ENCODE measurements around the gene OLFML2A. TPM values are rescaled to one million over a fixed set of nuclear protein-coding genes. Genes with fewer than 3 reads are reported as not detected.
A peak's percentile ranks its signal among the peaks of the same experiment; 100 is the strongest.

OLFML2A gene
- polyA plus RNA-seq, 3 donors: 0.03 to 0.25 TPM; not detected in 1

DNA sequence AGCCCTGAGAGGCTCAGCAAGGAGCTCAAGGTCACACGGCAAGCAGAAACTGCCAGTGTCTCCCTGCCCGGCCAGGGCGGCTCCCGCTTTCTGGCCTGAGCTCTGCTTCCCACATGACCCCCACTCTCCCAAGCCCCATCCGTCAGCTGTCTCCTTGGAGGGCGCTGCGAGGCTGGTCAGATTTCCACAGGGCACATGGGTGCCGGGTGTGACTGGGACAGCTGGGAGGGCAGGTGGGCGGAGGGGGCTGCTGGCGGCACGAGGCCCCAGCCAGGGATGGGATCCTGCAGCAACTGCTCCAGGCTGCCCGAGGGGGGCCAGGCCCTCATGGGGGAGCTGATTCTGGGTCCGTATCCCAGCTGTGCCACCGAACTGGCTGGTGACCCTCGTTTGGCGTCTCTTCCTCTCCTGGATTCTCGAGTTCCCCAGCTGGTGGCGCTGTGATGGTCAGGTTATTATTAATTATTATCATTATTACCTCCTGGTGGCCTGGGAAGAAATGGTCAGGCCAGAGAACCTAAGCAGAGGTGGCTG is 63.4 kb downstream of the OLFML2A start:
- Histone ChIP-seq H3K9me3 (replicated peaks in 1 of 2; ENCODE audit: control insufficient read depth in 1 of 2, insufficient read depth in 1 of 2, low read length in 2 of 2) (no peaks in the 10 kb centered on the region), H3K27me3 (ENCODE audit: control insufficient read depth in 2 of 2, insufficient read depth in 2 of 2, low read length in 2 of 2) (peaks cover 0 to 12% of the 10 kb centered on the region in 2 donors), H4K20me1 (ENCODE audit: insufficient read depth, low read length) (no peaks in the 10 kb centered on the region), H3K4me3 (replicated peaks in 1 of 3; ENCODE audit: low read depth in 2 of 3, low read length in 3 of 3) (no peak overlapping the region), H3K27ac (ENCODE audit: low read depth in 1 of 2, low read length in 2 of 2) (no peak overlapping the region), H2AFZ (ENCODE audit: insufficient read depth, low read depth, low read length, poor library complexity, severe bottlenecking) (no peak overlapping the region), H3K79me2 (ENCODE audit: insufficient read depth, low read length) (no peaks in the 10 kb centered on the region), H3K36me3 (replicated peaks in 1 of 2; ENCODE audit: control insufficient read depth in 1 of 2, insufficient read depth in 2 of 2, low read length in 2 of 2) (no peaks in the 10 kb centered on the region), H3K9ac (ENCODE audit: insufficient read depth, low read length, poor library complexity, severe bottlenecking) (no peak overlapping the region), H3K4me1 (ENCODE audit: control insufficient read depth in 1 of 2, insufficient read depth in 2 of 2, low read length in 2 of 2) (no peaks in the 10 kb centered on the region), H3K4me2 (replicated peaks; ENCODE audit: extremely low read depth, low read length, poor library complexity, severe bottlenecking) (no peak overlapping the region)
- DNase-seq: no peak
- Mint-ChIP-seq H3K36me3 (peaks cover 0 to 5% of the 10 kb centered on the region in 2 donors), H3K4me1 (peaks cover 5% of the 10 kb centered on the region), H3K9me3 (peaks cover 0 to 6% (median 4%) of the 10 kb centered on the region in 7 donors), H3K27ac (no peak overlapping the region), H3K4me3 (no peak overlapping the region), H3K27me3 (ENCODE audit: low read depth in 3 of 3) (peaks cover 10 to 34% (median 28%) of the 10 kb centered on the region in 3 donors)
- intact Hi-C loops (cut with micrococcal nuclease): no loop called here
- WGBS (ENCODE audit: insufficient coverage): 91% methylated on average over 9 of the region's 18 CpGs
- TF ChIP-seq, protein P1, sequence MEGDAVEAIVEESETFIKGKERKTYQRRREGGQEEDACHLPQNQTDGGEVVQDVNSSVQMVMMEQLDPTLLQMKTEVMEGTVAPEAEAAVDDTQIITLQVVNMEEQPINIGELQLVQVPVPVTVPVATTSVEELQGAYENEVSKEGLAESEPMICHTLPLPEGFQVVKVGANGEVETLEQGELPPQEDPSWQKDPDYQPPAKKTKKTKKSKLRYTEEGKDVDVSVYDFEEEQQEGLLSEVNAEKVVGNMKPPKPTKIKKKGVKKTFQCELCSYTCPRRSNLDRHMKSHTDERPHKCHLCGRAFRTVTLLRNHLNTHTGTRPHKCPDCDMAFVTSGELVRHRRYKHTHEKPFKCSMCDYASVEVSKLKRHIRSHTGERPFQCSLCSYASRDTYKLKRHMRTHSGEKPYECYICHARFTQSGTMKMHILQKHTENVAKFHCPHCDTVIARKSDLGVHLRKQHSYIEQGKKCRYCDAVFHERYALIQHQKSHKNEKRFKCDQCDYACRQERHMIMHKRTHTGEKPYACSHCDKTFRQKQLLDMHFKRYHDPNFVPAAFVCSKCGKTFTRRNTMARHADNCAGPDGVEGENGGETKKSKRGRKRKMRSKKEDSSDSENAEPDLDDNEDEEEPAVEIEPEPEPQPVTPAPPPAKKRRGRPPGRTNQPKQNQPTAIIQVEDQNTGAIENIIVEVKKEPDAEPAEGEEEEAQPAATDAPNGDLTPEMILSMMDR (IDR thresholded peaks at IDR 0.05): peak; percentile 33

- intact Hi-C loops (cut with micrococcal nuclease): no loop called here
- H3K4me1 Mint-ChIP-seq: peaks cover 5% of the 10 kb centered on the region
- no peak overlapping the region for H3K9ac ChIP-seq (ENCODE audit: insufficient read depth, low read length, poor library complexity, severe bottlenecking)
- H3K9me3 Mint-ChIP-seq: peaks cover 0 to 6% (median 4%) of the 10 kb centered on the region in 7 donors
- H2AFZ ChIP-seq (ENCODE audit: insufficient read depth, low read depth, low read length, poor library complexity, severe bottlenecking): no peak overlapping the region
- peak overlapping the region in 1 of 7 donors; percentile 33 for H3K27ac Mint-ChIP-seq
- peaks cover 0 to 3% of the 10 kb centered on the region in 2 donors for H3K36me3 Mint-ChIP-seq
- no peak overlapping the region for H3K27ac ChIP-seq (ENCODE audit: low read depth in 1 of 2, low read length in 2 of 2)
- peaks cover 8 to 32% (median 28%) of the 10 kb centered on the region in 3 donors for H3K27me3 Mint-ChIP-seq (ENCODE audit: low read depth in 3 of 3)
- no peaks in the 10 kb centered on the region for H3K36me3 ChIP-seq (replicated peaks in 1 of 2; ENCODE audit: control insufficient read depth in 1 of 2, insufficient read depth in 2 of 2, low read length in 2 of 2)
- peaks cover 0 to 12% of the 10 kb centered on the region in 2 donors for H3K27me3 ChIP-seq (ENCODE audit: control insufficient read depth in 2 of 2, insufficient read depth in 2 of 2, low read length in 2 of 2)
- H3K79me2 ChIP-seq (ENCODE audit: insufficient read depth, low read length): no peaks in the 10 kb centered on the region
- WGBS (ENCODE audit: insufficient coverage): 87% methylated on average over 7 of the region's 14 CpGs
- H3K4me1 ChIP-seq (ENCODE audit: control insufficient read depth in 1 of 2, insufficient read depth in 2 of 2, low read length in 2 of 2): no peaks in the 10 kb centered on the region
- H3K4me3 ChIP-seq (replicated peaks in 1 of 3; ENCODE audit: low read depth in 2 of 3, low read length in 3 of 3): no peak overlapping the region
- no peak for DNase-seq
- no peak overlapping the region for H3K4me2 ChIP-seq (replicated peaks; ENCODE audit: extremely low read depth, low read length, poor library complexity, severe bottlenecking)
- TF ChIP-seq, protein P1 (IDR thresholded peaks at IDR 0.05): no peak
- no peaks in the 10 kb centered on the region for H4K20me1 ChIP-seq (ENCODE audit: insufficient read depth, low read length)
- no peak overlapping the region for H3K4me3 Mint-ChIP-seq
- H3K9me3 ChIP-seq (replicated peaks in 1 of 2; ENCODE audit: control insufficient read depth in 1 of 2, insufficient read depth in 1 of 2, low read length in 2 of 2): no peaks in the 10 kb centered on the region
These were observed 64.3 kb downstream of the OLFML2A start for GRCh38 chr9:124841075-124841821.
